CD4-positive, alpha-beta T cell treated with Interleukin-15 for 1 hour (primary cell): Measurements from ENCODE around the gene DCTPP1.

ENCODE experiments used
- DNase-seq: peaks from one replicate; pipeline ENCODE4 v3.0.0-alpha.2; 2020

The DCTPP1 gene

GRCh38 chr16:30380072-30380802 lies 49.6 kb downstream of the DCTPP1 start:
- DNase-seq: no peak

GRCh38 chr16:30379158-30379783 lies 50.6 kb downstream of the DCTPP1 start:
- DNase-seq: no peak

- DNase-seq: peak; percentile 99
Measured at GRCh38 chr16:30378236-30379157, 51.3 kb downstream of the DCTPP1 start.

GRCh38 chr16:30377812-30378235 lies 52.0 kb downstream of the DCTPP1 start:
- peak; percentile 94 for DNase-seq

- no peak for DNase-seq
Measured at GRCh38 chr16:30377050-30377811, 52.6 kb downstream of the DCTPP1 start.

- no peak for DNase-seq
Measured at GRCh38 chr16:30376461-30376902, 53.3 kb downstream of the DCTPP1 start.

GRCh38 chr16:30375864-30376263 lies 54.0 kb downstream of the DCTPP1 start:
- no peak for DNase-seq

GRCh38 chr16:30374538-30374937 lies 55.3 kb downstream of the DCTPP1 start, which contains the start of gene MYL11:
Gene MYL11, plus strand, starts transcription at chr16:30374802. Its CDS starts 56 bp downstream, at chr16:30374858.
- DNase-seq: no peak
